Panc1 (cell line): ENCODE results near the gene ZNF32. TPM values are rescaled to one million over a fixed set of nuclear protein-coding genes. Genes with fewer than 3 reads are reported as not detected.

Source experiments
- ATAC-seq: fragments of 200-7000 bp; cut with Tn5 transposase; 2 replicates; pipeline ENCODE4 v1.9.1; 2020; ENCODE audit warnings: mild to moderate bottlenecking, moderate library complexity
- BruUV-seq: library from RNA; stranded (reverse); fragments of 400-500 nt; replicated peaks from 2 replicates; lab custom pipeline; 2021; lab: Mats Ljungman, UMichigan
- CTCF ChIA-PET: fragments of 300-600 bp; sonication (Branson Sonifier 250); formaldehyde crosslinking; loops from one replicate; lab custom pipeline; 2022; ENCODE audit warnings: antibody characterized with exemption; lab: Charles Lee
- POLR2A ChIA-PET: fragments of 300-600 bp; sonication (Branson Sonifier 250); formaldehyde crosslinking; loops from one replicate; lab custom pipeline; 2022; ENCODE audit warnings: antibody characterized with exemption; lab: Charles Lee
- DNase-seq: peaks from one replicate; pipeline ENCODE4 v3.0.0-alpha.2; 2010; ENCODE audit warnings: low read depth, low spot score
- H3K27ac ChIP-seq: 2 replicates; pipeline ENCODE4 v1.5.1; 2011; ENCODE audit warnings: mild to moderate bottlenecking, low read length, inconsistent platforms
- H3K27me3 ChIP-seq: fragments of 200-500 bp; sonication (Bioruptor generic); 2 replicates; pipeline ENCODE4 v1.6.0; 2014; ENCODE audit warnings: low read length, inconsistent platforms; ENCODE audit not compliant: control insufficient read depth, insufficient read depth
- H3K36me3 ChIP-seq: fragments of 200-500 bp; sonication (Bioruptor generic); 2 replicates; pipeline ENCODE4 v1.5.1; 2014; ENCODE audit warnings: inconsistent platforms, mild to moderate bottlenecking, low read length, moderate library complexity; ENCODE audit not compliant: control insufficient read depth, insufficient read depth
- H3K4me1 ChIP-seq: 2 replicates; pipeline ENCODE4 v1.5.1; 2011; ENCODE audit warnings: inconsistent platforms, mild to moderate bottlenecking, low read length, moderate library complexity; ENCODE audit not compliant: control insufficient read depth, insufficient read depth
- H3K4me3 ChIP-seq, 2 experiments: 2 replicates each; pipeline ENCODE4 v1.5.1; 2011 to 2012; ENCODE audit warnings: low read depth in 2 of 2, low read length in 2 of 2, mild to moderate bottlenecking in 2 of 2, inconsistent platforms in 1 of 2, moderate library complexity in 1 of 2
- H3K9me3 ChIP-seq: fragments of 200-500 bp; sonication (Bioruptor generic); 2 replicates; pipeline ENCODE4 v1.5.1; 2014; ENCODE audit warnings: low read depth, mild to moderate bottlenecking, inconsistent platforms, low read length, moderate library complexity; ENCODE audit not compliant: control insufficient read depth, insufficient read depth
- CTCF ChIP-seq: fragments of 450-650 bp; IDR thresholded peaks from 2 replicates; pipeline ENCODE4 v1.5.1; 2017; ENCODE audit warnings: mild to moderate bottlenecking
- POLR2AphosphoS5 ChIP-seq: IDR thresholded peaks from 2 replicates; pipeline ENCODE4 v1.6.1; 2012; ENCODE audit warnings: mild to moderate bottlenecking, low read depth, low read length, moderate library complexity
- REST ChIP-seq, 2 experiments: IDR thresholded peaks; 2 replicates each; pipeline ENCODE4 v1.6.1; 2011 to 2012; ENCODE audit warnings: low read depth in 2 of 2, control low read depth in 1 of 2, low read length in 1 of 2, mild to moderate bottlenecking in 1 of 2, moderate library complexity in 1 of 2; ENCODE audit not compliant: insufficient read depth in 1 of 2
- SIN3A ChIP-seq: IDR thresholded peaks from 2 replicates; pipeline ENCODE4 v1.6.1; 2012; ENCODE audit warnings: low read depth, mild to moderate bottlenecking, low read length, moderate library complexity, borderline replicate concordance; ENCODE audit not compliant: insufficient read depth
- TCF7L2 ChIP-seq: IDR thresholded peaks from 2 replicates; pipeline ENCODE4 v1.6.1; 2011; ENCODE audit warnings: mild to moderate bottlenecking, low read depth, low read length, inconsistent platforms
- in situ Hi-C: cut with HindIII; loops from 2 replicates; pipeline ENCODE4 v1.10.0; 2016; ENCODE audit warnings: low sequenced_read_pairs, low pct_unique_long_range_greater_than_20kb
- intact Hi-C: fragments of 100-400 bp; cut with micrococcal nuclease; formaldehyde crosslinking; loops from one replicate; pipeline ENCODE4 v1.10.0; 2022; ENCODE audit not compliant: unreplicated experiment
- total RNA-seq: library from RNA; stranded (reverse); gene quantifications from one replicate; pipeline ENCODE4 v1.2.1, GENCODE V29; 2021; ENCODE audit not compliant: unreplicated experiment

ZNF32 gene
- total RNA-seq, 1 experiment from 2014 or later = 35.6 TPM

GRCh38 chr10:43676901-43677300 is 28.2 kb upstream of the ZNF32 start:
- no TSS peak for BruUV-seq
- intact Hi-C loops = no loop called here
- in situ Hi-C loops = no loop called here
- ATAC-seq (no peak), DNase-seq (no peak)
- no peaks in the 10 kb centered on the region for H3K9me3 ChIP-seq
- POLR2A ChIA-PET = no interaction called here
- H3K36me3 ChIP-seq = no peaks in the 10 kb centered on the region
- H3K4me1 ChIP-seq = no peaks in the 10 kb centered on the region
- H3K27ac ChIP-seq = no peak overlapping the region
- H3K27me3 ChIP-seq = peaks cover 11% of the 10 kb centered on the region
- CTCF ChIA-PET = no interaction called here
- H3K4me3 ChIP-seq = no peak overlapping the region
- TF ChIP-seq REST (IDR thresholded peaks at IDR 0.05; ENCODE audit: insufficient read depth in 1 of 2, low read depth in 2 of 2, low read length in 1 of 2) (no peak), TCF7L2 (no peak), POLR2AphosphoS5 (no peak), SIN3A (no peak), CTCF (no peak)

GRCh38 chr10:43676331-43676730 is 27.6 kb upstream of the ZNF32 start:
- no TSS peak for BruUV-seq
- POLR2A ChIA-PET = no interaction called here
- in situ Hi-C loops (no loop called here), intact Hi-C loops (no loop called here)
- Histone ChIP-seq H3K27ac (no peak overlapping the region), H3K36me3 (no peaks in the 10 kb centered on the region), H3K9me3 (no peaks in the 10 kb centered on the region), H3K4me1 (no peaks in the 10 kb centered on the region), H3K4me3 (no peak overlapping the region), H3K27me3 (peaks cover 9% of the 10 kb centered on the region; the same call in 1 of the 2 replicates)
- TF ChIP-seq CTCF = no peak
- no peak for ATAC-seq
- CTCF ChIA-PET = no interaction called here
- DNase-seq = no peak
